Activated naive CD4-positive, alpha-beta T cell treated with anti-CD3 and anti-CD28 coated beads for 36 hours (primary cell): ENCODE data around the gene GPA33. TPM values are rescaled to one million over a fixed set of nuclear protein-coding genes. Genes with fewer than 3 reads are reported as not detected.
A peak's percentile ranks its signal among the peaks of the same experiment; 100 is the strongest.

Source experiments
- CTCF ChIA-PET: fragments of 350-600 bp; sonication (Branson Sonifier 250); formaldehyde crosslinking; loops from one replicate; lab custom pipeline; 2021; ENCODE audit warnings: antibody characterized with exemption; lab: Charles Lee
- DNase-seq: peaks from one replicate; pipeline ENCODE4 v3.0.0-alpha.2; 2020
- H3K27ac Mint-ChIP-seq: one replicate; pipeline ENCODE4 v1.8.0; 2021; ENCODE audit warnings: mild to moderate bottlenecking, mixed read lengths
- H3K27me3 Mint-ChIP-seq: one replicate; pipeline ENCODE4 v1.8.0; 2021; ENCODE audit warnings: low read depth, mixed read lengths
- H3K36me3 Mint-ChIP-seq: one replicate; pipeline ENCODE4 v1.8.0; 2021; ENCODE audit warnings: low read depth, mixed read lengths
- H3K4me1 Mint-ChIP-seq: one replicate; pipeline ENCODE4 v1.8.0; 2021; ENCODE audit warnings: low read depth, mixed read lengths
- H3K4me3 Mint-ChIP-seq: one replicate; pipeline ENCODE4 v1.8.0; 2021; ENCODE audit warnings: mild to moderate bottlenecking, moderate library complexity, mixed read lengths
- H3K9me3 Mint-ChIP-seq: one replicate; pipeline ENCODE4 v1.8.0; 2021; ENCODE audit warnings: mixed read lengths
- intact Hi-C: fragments of 100-400 bp; cut with micrococcal nuclease; formaldehyde crosslinking; loops from one replicate; pipeline ENCODE4 v1.15.1; 2023
- total RNA-seq, 2 experiments: library from RNA; stranded (reverse); gene quantifications; one replicate each; pipeline ENCODE4 v1.2.3, GENCODE V29; 2021

GPA33 gene
- total RNA-seq, 2 experiments from 2014 or later, result 1.2 to 1.4 TPM

DNA sequence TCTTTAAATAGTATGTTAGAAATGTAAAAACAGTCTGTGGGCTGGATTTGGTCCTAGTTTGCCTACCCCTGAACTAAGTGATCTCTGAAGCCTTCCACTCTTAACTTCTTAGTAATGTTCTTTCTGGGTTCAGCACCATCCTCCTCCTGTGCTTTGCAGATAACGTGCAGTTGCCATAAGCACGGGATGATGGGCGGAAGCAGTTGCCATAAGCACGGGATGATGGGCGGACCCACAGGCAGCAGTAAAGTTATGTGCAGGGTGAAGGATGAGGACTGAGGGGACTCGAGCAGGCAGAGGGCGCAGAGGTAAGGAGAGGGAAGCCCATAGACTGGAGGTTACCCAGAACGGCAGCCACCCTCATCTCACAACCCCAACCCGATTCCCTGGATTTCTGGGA, 25.6 kb downstream of the GPA33 start:
- H3K36me3 Mint-ChIP-seq, result no peaks in the 10 kb centered on the region
- no peaks in the 10 kb centered on the region for H3K27me3 Mint-ChIP-seq
- CTCF ChIA-PET, result interaction anchor here (0.6 to 18.3 kb wide), 10 partner anchors 19 to 491 kb away, joined by 3 to 635 read pairs (median 4); partner anchors contain the start of gene POU2F1
- H3K4me3 Mint-ChIP-seq, result no peak overlapping the region
- intact Hi-C loops, result loop anchor here (5.0 kb wide), 2 partner anchors 343 to 623 kb away; no protein-coding TSS in a partner anchor
- no peaks in the 10 kb centered on the region for H3K9me3 Mint-ChIP-seq
- H3K4me1 Mint-ChIP-seq, result peaks cover 2% of the 10 kb centered on the region
- no peak overlapping the region for H3K27ac Mint-ChIP-seq
- no peak for DNase-seq

DNA sequence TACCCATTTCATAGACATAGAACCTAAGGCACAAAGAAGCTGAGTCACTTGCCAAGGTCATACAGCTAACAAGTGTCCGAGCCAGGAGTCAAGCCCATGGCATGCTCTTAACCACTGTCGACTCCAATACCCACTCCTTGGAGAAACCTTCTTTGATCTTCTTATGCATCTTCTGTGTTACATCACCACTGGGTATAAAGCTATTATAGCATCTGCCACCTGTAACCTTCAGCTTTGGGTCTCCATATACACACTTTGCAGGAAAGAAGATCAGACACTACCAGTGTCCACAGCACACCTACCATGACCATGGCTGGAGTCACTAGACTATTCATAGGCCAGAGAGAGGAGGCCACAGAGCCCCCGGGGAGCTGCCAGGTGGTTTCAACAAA, 29.1 kb downstream of the GPA33 start:
- Mint-ChIP-seq H3K4me3 (no peak overlapping the region), H3K36me3 (no peaks in the 10 kb centered on the region), H3K27me3 (no peaks in the 10 kb centered on the region), H3K9me3 (no peaks in the 10 kb centered on the region), H3K27ac (no peak overlapping the region), H3K4me1 (peaks cover 11% of the 10 kb centered on the region)
- DNase-seq, result no peak
- intact Hi-C loops, result no loop called here
- CTCF ChIA-PET, result interaction anchor here (0.5 to 18.3 kb wide), 16 partner anchors 10 to 184 kb away, joined by 3 to 635 read pairs (median 4); partner anchors contain the start of genes POU2F1 and TADA1

DNA sequence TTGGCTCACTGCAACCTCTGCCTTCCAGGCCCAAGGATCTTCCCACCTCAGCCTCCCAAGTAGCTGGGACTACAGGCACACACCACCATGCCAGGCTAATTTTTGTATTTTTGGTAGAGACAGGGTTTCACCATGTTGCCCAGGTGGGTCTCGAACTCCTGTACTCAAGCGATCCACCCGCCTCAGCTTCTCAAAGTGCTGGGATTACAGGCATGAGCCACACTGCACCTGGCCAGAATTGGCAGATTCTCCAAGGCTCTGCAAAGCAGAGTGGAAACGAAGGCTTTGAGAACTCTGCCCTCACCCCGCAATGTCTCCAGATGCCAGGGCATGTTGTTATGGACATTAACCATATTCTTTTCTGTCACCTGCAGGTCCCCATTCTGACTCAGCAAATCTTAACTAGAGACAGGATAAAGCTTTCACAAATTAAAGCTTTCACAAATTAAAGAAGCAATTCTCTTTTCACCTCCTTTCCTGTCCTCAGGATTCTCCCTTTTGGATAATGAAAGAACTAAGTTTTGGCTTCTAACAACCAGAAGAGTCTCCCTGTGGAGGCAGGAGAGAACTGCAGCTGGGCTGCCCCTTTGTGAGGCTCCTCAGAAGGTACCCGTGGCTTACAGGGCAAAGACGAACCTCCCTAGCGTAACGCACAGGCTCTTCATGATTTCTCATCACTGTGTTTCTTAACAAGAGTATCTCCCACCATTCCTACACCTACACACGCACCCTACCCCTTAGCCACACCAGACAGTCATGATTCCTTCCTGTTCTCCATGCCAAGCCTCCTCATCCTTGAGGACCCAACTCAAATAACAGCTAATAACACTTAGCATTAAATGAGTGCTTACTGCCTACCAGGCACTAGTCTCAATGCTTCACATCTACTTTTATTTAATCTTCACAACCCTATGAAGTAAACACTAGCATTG, 29.8 kb downstream of the GPA33 start:
- no peak overlapping the region for H3K27ac Mint-ChIP-seq
- intact Hi-C loops, result no loop called here

DNA sequence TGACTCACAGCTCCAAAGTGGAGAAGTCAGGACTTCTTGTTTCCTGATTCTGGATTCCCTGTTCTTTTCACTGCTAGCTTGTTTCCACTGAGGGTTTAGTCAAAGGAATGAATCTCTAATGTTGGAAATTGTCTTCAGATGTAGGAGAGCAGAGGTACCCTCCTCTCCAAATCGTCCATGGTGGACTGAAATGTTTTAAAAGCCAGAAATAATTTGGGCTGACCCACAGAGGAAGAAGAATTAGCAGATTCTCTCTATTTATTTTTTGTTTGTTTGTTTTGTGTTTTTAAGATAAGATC, 30.4 kb downstream of the GPA33 start:
- H3K4me3 Mint-ChIP-seq, result no peak overlapping the region

More for the DNA sequence above, 29.8 kb downstream of the GPA33 start:
- Mint-ChIP-seq H3K9me3 (no peaks in the 10 kb centered on the region), H3K27me3 (no peaks in the 10 kb centered on the region), H3K4me1 (peaks cover 11% of the 10 kb centered on the region), H3K4me3 (no peak overlapping the region), H3K36me3 (no peaks in the 10 kb centered on the region)
- CTCF ChIA-PET, result interaction anchor here (0.6 to 18.3 kb wide), 44 partner anchors 8 to 563 kb away, joined by 3 to 635 read pairs (median 5); partner anchors contain the start of genes ILDR2, POU2F1 and TADA1
- DNase-seq, result no peak

DNA sequence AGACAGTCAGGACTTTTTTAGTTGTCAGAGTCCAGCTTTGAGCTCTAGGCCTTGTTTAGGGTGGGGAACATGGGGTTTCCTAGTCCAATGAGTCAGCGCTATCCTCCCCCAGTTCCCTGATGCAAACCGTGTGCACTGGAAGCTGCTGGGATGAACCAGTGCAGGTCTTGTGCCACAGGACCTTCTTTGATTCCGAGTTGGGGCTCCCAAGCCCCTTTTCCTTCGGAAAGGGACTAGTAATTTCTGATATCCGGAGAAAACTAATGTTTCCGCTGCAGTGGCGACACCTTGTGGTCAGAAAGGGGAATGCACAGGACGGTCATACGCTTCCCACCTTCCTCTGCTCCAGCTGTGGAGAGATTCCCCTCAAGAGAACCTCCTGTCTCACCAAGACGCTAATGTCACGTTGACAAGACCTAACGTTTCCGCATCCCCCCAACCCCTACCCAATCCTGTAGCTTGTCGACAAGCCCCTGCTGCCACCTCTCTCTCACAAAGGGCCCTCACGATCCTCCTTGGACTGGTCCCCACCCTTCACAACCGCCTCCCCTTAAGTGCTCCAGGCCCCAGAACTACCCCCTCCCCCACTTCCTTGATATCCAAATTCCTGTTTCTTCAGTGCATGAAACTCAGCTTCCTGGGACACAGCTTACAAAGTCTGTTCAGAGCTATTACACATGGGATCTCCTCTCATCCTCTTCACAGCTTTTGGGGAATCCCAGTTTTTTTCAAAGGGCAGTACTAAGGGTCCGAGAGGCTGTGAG, 30.9 kb downstream of the GPA33 start:
- DNase-seq, result peak; percentile 89
- Mint-ChIP-seq H3K27ac (peak overlapping the region; percentile 38), H3K9me3 (no peaks in the 10 kb centered on the region), H3K4me1 (peaks cover 11% of the 10 kb centered on the region), H3K27me3 (no peaks in the 10 kb centered on the region), H3K4me3 (no peak overlapping the region), H3K36me3 (no peaks in the 10 kb centered on the region)
- CTCF ChIA-PET, result interaction anchor here (0.5 to 18.3 kb wide), 77 partner anchors 8 to 916 kb away, joined by 3 to 635 read pairs (median 4); partner anchors contain the start of genes CREG1, GPA33, ILDR2 and POU2F1
- intact Hi-C loops, result loop anchor here (1.0 to 10.0 kb wide), 5 partner anchors 85 to 1132 kb away; partner anchors contain the start of gene TADA1

More for the DNA sequence above, 30.4 kb downstream of the GPA33 start:
- CTCF ChIA-PET, result interaction anchor here (0.6 to 18.3 kb wide), 59 partner anchors 7 to 570 kb away, joined by 3 to 635 read pairs (median 5); partner anchors contain the start of genes ILDR2, POU2F1, STYXL2 and TADA1
- intact Hi-C loops, result loop anchor here (1.0 to 10.0 kb wide), 5 partner anchors 85 to 1132 kb away; partner anchors contain the start of gene TADA1
- H3K36me3 Mint-ChIP-seq, result no peaks in the 10 kb centered on the region
- DNase-seq, result no peak
- no peaks in the 10 kb centered on the region for H3K27me3 Mint-ChIP-seq
- H3K9me3 Mint-ChIP-seq, result no peaks in the 10 kb centered on the region
- peaks cover 11% of the 10 kb centered on the region for H3K4me1 Mint-ChIP-seq
- H3K27ac Mint-ChIP-seq, result no peak overlapping the region

DNA sequence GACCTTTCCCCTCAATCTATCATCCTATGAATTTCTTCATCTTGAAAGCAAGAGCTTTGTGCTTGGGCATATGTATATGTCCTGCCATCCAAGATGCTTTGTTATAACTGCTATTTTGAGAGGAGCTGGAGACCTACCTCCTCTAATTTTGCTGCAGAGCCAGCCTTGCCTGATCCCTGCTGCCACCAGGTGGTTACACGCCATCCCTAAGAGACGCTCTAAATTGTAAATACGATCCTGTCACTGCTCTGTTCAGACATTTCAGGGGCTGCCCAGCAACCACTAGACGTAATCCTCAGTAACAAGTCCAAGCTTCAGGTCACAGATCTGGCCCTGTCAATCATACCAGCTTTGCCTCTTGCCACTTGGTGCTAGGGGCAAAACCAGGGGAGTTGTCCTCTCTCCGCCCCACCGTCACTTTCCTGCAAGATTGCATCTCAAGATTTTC, 32.9 kb downstream of the GPA33 start:
- Mint-ChIP-seq H3K27me3 (no peaks in the 10 kb centered on the region), H3K27ac (no peak overlapping the region), H3K9me3 (no peaks in the 10 kb centered on the region), H3K36me3 (no peaks in the 10 kb centered on the region), H3K4me1 (peaks cover 11% of the 10 kb centered on the region), H3K4me3 (no peak overlapping the region)
- CTCF ChIA-PET, result interaction anchor here (0.7 to 18.3 kb wide), 12 partner anchors 10 to 943 kb away, joined by 3 to 635 read pairs (median 5); partner anchors contain the start of gene GPA33
- intact Hi-C loops, result loop anchor here (1.0 to 10.0 kb wide), 4 partner anchors 173 to 1130 kb away; no protein-coding TSS in a partner anchor
- DNase-seq, result peak; percentile 76

DNA sequence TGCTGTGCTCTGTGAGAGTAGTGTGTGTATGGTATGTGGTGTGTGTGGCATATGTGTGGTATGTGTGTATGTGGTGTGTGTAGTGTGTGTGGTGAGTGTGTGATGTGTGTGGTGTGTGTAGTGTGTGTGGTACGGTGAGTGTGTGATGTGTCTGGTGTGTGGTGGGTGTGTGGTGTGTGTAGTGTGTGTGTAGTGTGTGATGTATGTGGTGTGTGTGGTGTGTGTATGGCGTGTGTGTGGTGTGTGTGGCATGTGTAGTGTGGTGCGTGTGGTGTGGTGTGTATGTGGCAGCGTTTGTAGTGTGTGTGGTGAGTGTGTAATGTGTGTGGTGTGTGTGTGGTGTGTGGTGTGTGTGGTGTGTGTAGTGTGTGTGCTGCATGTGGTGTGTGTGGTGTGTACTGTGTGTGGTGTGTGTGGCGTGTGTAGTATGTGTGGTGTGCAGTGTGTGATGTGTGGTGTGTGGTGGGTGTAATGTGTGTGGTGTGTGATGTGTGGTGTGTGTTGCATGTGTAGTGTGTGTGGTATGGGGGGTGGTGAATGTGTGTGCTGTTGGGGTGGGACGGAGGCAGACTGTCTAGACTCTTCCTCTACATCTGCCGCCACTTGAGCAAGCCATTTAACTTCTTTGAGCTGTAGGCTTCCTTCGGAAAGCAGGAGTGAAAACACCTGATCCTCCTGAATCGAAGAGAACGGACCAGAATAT, 33.5 kb downstream of the GPA33 start:
- no peaks in the 10 kb centered on the region for H3K9me3 Mint-ChIP-seq
- no peaks in the 10 kb centered on the region for H3K36me3 Mint-ChIP-seq
- no peak overlapping the region for H3K27ac Mint-ChIP-seq

DNA sequence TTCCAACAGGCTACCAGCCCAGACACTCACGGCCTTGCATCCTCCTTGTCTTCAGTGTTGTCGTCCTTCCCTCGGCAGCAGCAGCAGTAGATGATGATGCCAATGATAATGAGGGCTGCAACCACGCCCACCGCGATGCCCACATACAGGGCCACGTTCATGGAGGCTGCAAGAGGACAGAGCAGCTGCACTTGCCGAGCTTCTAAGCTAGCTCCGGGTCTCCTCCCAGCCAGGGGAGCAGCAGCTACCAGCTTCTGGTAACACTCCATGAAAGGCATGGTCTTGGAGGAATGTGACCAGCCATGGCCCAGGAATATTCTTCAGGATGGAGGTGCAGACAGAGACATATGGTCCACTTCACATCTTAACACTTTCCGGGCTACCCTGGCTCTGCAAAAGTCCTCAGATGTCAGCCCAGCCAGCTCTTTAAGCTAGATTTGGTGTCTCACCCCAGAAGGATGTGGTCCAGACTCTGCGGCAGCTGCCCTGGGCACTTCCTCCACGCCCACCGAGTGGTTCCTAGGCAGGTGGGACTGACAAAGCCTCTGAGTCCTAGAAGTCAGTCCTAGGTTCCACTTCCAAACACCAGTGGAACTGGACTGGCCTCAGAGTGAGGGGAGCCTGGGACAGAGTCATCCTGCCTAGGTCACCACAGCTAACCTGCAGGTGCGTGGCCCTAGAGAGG, 35.1 kb downstream of the GPA33 start:
- H3K4me3 Mint-ChIP-seq, result no peak overlapping the region

More for the DNA sequence above, 33.5 kb downstream of the GPA33 start:
- CTCF ChIA-PET, result interaction anchor here (0.7 to 18.3 kb wide), 9 partner anchors 9 to 174 kb away, joined by 3 to 635 read pairs (median 6); no protein-coding TSS in a partner anchor
- H3K4me3 Mint-ChIP-seq, result no peak overlapping the region
- H3K27me3 Mint-ChIP-seq, result no peaks in the 10 kb centered on the region
- intact Hi-C loops, result loop anchor here (1.0 to 10.0 kb wide), 4 partner anchors 172 to 1129 kb away; no protein-coding TSS in a partner anchor
- H3K4me1 Mint-ChIP-seq, result peaks cover 11% of the 10 kb centered on the region
- no peak for DNase-seq

DNA sequence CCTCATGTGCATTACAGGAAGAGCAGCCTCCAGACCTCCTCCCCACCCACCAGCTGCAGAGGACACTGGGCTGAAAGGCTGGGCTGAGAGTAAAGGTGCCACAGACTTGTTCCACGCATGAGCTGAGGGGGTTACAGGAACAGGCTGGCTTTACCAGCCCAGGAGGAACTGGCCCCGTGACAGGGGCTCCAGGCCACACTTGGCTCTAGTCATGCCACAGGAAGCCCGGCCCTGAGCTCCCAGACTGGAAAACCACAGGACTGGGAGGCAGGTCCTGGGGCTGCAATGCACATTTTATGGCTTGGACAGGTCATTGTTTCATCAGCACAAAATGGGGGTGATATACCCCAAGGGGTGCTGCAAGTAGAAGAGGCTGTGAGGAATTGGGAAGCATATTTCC, 35.6 kb downstream of the GPA33 start:
- DNase-seq, result no peak
- Mint-ChIP-seq H3K27me3 (no peaks in the 10 kb centered on the region), H3K4me1 (peaks cover 11% of the 10 kb centered on the region), H3K27ac (no peak overlapping the region), H3K9me3 (no peaks in the 10 kb centered on the region), H3K4me3 (no peak overlapping the region), H3K36me3 (no peaks in the 10 kb centered on the region)
- CTCF ChIA-PET, result interaction anchor here (1.0 to 18.3 kb wide), 2 partner anchors 10 to 144 kb away, joined by 3 to 635 read pairs; no protein-coding TSS in a partner anchor
- intact Hi-C loops, result loop anchor here (10.0 kb wide), 1 partner anchor 570 kb away; no protein-coding TSS in a partner anchor

More for the DNA sequence above, 35.1 kb downstream of the GPA33 start:
- H3K27me3 Mint-ChIP-seq, result no peaks in the 10 kb centered on the region
- no peaks in the 10 kb centered on the region for H3K9me3 Mint-ChIP-seq
- CTCF ChIA-PET, result interaction anchor here (1.0 to 18.3 kb wide), 3 partner anchors 11 to 145 kb away, joined by 3 to 635 read pairs (median 5); no protein-coding TSS in a partner anchor
- intact Hi-C loops, result loop anchor here (5.0 to 10.0 kb wide), 2 partner anchors 570 to 1128 kb away; no protein-coding TSS in a partner anchor
- DNase-seq, result no peak
- no peak overlapping the region for H3K27ac Mint-ChIP-seq
- peaks cover 11% of the 10 kb centered on the region for H3K4me1 Mint-ChIP-seq
- H3K36me3 Mint-ChIP-seq, result no peaks in the 10 kb centered on the region

DNA sequence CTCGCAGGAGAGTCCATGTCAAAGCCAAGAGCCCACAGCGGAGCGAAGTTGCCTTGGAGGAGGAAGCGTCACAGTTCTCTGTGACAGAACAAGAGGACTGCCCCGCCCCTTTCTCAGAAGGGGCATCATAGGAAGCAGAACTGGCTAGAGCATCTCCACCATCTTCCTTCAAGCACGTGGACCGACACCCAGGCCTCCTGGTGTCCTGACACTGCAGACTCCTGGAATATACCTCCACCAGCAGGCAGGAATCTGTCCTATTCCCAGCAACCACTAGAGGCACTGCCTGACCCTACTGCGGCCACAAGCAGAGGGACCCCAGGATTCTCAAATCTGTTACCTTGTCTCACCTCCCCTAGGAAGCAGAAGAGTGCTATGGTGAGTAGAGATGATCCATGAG, 37.8 kb downstream of the GPA33 start:
- CTCF ChIA-PET, result interaction anchor here (18.3 kb wide), 1 partner anchor 142 kb away, joined by 635 read pairs; no protein-coding TSS in a partner anchor
- H3K36me3 Mint-ChIP-seq, result no peaks in the 10 kb centered on the region
- no peaks in the 10 kb centered on the region for H3K27me3 Mint-ChIP-seq
- no peaks in the 10 kb centered on the region for H3K4me1 Mint-ChIP-seq
- no peak overlapping the region for H3K4me3 Mint-ChIP-seq
- H3K9me3 Mint-ChIP-seq, result no peaks in the 10 kb centered on the region
- DNase-seq, result no peak
- intact Hi-C loops, result loop anchor here (10.0 kb wide), 1 partner anchor 568 kb away; no protein-coding TSS in a partner anchor
- H3K27ac Mint-ChIP-seq, result no peak overlapping the region
